Measurements from ENCODE around the gene DENND4C.

DNA sequence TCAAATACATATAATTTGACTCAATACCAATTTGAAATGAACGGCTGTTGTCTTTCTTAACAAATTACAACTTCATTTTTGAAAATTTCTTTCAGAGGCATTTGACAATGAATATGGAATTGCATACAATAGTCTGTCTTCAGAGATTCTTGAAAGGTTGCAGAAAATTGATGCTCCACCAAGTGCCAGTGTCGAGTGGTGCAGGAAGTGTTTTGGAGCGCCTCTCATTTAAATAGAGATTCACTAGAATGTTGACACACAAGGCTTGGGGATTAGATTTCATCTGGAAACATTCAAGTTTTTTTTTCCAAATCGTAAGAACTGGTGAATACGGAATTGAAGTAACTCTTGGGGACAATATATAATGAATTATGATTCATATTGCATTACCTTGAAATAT, 141.4 kb downstream of the DENND4C start:
- TF ChIP-seq, protein P1, sequence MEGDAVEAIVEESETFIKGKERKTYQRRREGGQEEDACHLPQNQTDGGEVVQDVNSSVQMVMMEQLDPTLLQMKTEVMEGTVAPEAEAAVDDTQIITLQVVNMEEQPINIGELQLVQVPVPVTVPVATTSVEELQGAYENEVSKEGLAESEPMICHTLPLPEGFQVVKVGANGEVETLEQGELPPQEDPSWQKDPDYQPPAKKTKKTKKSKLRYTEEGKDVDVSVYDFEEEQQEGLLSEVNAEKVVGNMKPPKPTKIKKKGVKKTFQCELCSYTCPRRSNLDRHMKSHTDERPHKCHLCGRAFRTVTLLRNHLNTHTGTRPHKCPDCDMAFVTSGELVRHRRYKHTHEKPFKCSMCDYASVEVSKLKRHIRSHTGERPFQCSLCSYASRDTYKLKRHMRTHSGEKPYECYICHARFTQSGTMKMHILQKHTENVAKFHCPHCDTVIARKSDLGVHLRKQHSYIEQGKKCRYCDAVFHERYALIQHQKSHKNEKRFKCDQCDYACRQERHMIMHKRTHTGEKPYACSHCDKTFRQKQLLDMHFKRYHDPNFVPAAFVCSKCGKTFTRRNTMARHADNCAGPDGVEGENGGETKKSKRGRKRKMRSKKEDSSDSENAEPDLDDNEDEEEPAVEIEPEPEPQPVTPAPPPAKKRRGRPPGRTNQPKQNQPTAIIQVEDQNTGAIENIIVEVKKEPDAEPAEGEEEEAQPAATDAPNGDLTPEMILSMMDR (tag by site-specific recombination; IDR thresholded peaks at IDR 0.05) = no peak
- no peak for TF ChIP-seq HOXC10 (CRISPR knock-in tag; IDR thresholded peaks at IDR 0.05)
- TF ChIP-seq ZNF530 (tag by site-specific recombination; IDR thresholded peaks at IDR 0.05; ENCODE audit: low read depth) = no peak
- TF ChIP-seq ZFP37 (tag by site-specific recombination; IDR thresholded peaks at IDR 0.05) = no peak
- TF ChIP-seq ZNF112 (tag by site-specific recombination; IDR thresholded peaks at IDR 0.05) = no peak
- no peak for TF ChIP-seq SETDB1 (IDR thresholded peaks at IDR 0.05; ENCODE audit: insufficient read length, low read length)
- no peak for TF ChIP-seq ZBTB21 (tag by site-specific recombination; IDR thresholded peaks at IDR 0.05)
- TF ChIP-seq PRDM1 (tag by site-specific recombination; IDR thresholded peaks at IDR 0.05) = no peak
- TF ChIP-seq ZNF121 (tag by site-specific recombination; IDR thresholded peaks at IDR 0.05) = no peak
- no peak for TF ChIP-seq SP2 (tag by site-specific recombination; IDR thresholded peaks at IDR 0.05)
- TF ChIP-seq ZNF416 (tag by site-specific recombination; IDR thresholded peaks at IDR 0.05) = no peak
- TF ChIP-seq, protein P2, sequence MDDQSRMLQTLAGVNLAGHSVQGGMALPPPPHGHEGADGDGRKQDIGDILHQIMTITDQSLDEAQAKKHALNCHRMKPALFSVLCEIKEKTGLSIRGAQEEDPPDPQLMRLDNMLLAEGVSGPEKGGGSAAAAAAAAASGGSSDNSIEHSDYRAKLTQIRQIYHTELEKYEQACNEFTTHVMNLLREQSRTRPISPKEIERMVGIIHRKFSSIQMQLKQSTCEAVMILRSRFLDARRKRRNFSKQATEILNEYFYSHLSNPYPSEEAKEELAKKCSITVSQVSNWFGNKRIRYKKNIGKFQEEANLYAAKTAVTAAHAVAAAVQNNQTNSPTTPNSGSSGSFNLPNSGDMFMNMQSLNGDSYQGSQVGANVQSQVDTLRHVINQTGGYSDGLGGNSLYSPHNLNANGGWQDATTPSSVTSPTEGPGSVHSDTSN (CRISPR knock-in tag; IDR thresholded peaks at IDR 0.05) = no peak
- TF ChIP-seq ZNF133 (tag by site-specific recombination; IDR thresholded peaks at IDR 0.05) = no peak
